OCI-LY7 (cell line): ENCODE measurements around the gene CAPN8. TPM values are rescaled to one million over a fixed set of nuclear protein-coding genes. Genes with fewer than 3 reads are reported as not detected.

Experiments used
- BruUV-seq: library from RNA; stranded (reverse); fragments of 400-500 nt; replicated peaks from 2 replicates; lab custom pipeline; 2021; lab: Mats Ljungman, UMichigan
- CTCF ChIA-PET: fragments of 300-600 bp; sonication (Branson Sonifier 250); formaldehyde crosslinking; loops from one replicate; lab custom pipeline; 2022; ENCODE audit warnings: antibody characterized with exemption; ENCODE audit not compliant: unreplicated experiment; lab: Charles Lee
- POLR2A ChIA-PET: fragments of 300-600 bp; sonication (Branson Sonifier 250); formaldehyde crosslinking; loops from one replicate; lab custom pipeline; 2022; ENCODE audit warnings: antibody characterized with exemption; lab: Charles Lee
- DNase-seq: peaks from one replicate; pipeline ENCODE4 v3.0.0-alpha.2; 2015; ENCODE audit warnings: low spot score
- H2AFZ ChIP-seq: fragments of 200-600 bp; sonication (generic), shearing (Covaris generic); 2 replicates; pipeline ENCODE4 v1.6.1; 2014; ENCODE audit warnings: mild to moderate bottlenecking, antibody characterized with exemption, low read length, moderate library complexity
- H3K27ac ChIP-seq: fragments of 200-600 bp; sonication (generic); 2 replicates; pipeline ENCODE4 v1.5.1; 2014; ENCODE audit warnings: mixed run types, low read depth, mild to moderate bottlenecking, moderate library complexity, low read length, inconsistent platforms; ENCODE audit not compliant: poor library complexity, severe bottlenecking
- H3K36me3 ChIP-seq: fragments of 200-600 bp; sonication (generic); 2 replicates; pipeline ENCODE4 v1.6.1; 2014; ENCODE audit warnings: mild to moderate bottlenecking, antibody characterized with exemption, low read length, moderate library complexity, mixed read lengths; ENCODE audit not compliant: insufficient read depth
- H3K4me1 ChIP-seq: fragments of 200-600 bp; sonication (generic); 2 replicates; pipeline ENCODE4 v1.5.1; 2014; ENCODE audit warnings: mild to moderate bottlenecking, low read length; ENCODE audit not compliant: insufficient read depth, poor library complexity, severe bottlenecking
- H3K4me2 ChIP-seq: fragments of 200-600 bp; sonication (generic); 2 replicates; pipeline ENCODE4 v1.6.1; 2014; ENCODE audit warnings: mild to moderate bottlenecking, low read length
- H3K4me3 ChIP-seq: fragments of 200-600 bp; sonication (generic); 2 replicates; pipeline ENCODE4 v1.5.1; 2014; ENCODE audit warnings: mild to moderate bottlenecking, low read depth, low read length; ENCODE audit not compliant: poor library complexity, severe bottlenecking
- H3K79me2 ChIP-seq: fragments of 200-600 bp; sonication (generic); 2 replicates; pipeline ENCODE4 v1.6.1; 2016; ENCODE audit warnings: low read depth, mild to moderate bottlenecking, low read length, moderate library complexity, mixed read lengths; ENCODE audit not compliant: insufficient read depth
- H3K9me2 ChIP-seq: fragments of 200-600 bp; sonication (generic); 2 replicates; pipeline ENCODE4 v1.6.1; 2016; ENCODE audit warnings: mild to moderate bottlenecking, low read length, mixed read lengths; ENCODE audit not compliant: insufficient read depth
- H3K9me3 ChIP-seq: fragments of 200-600 bp; sonication (generic); 2 replicates; pipeline ENCODE4 v1.6.1; 2014; ENCODE audit warnings: mild to moderate bottlenecking, mixed run types, low read length, mixed read lengths
- H4K20me1 ChIP-seq: fragments of 200-600 bp; sonication (generic); 2 replicates; pipeline ENCODE4 v1.6.1; 2014; ENCODE audit warnings: mild to moderate bottlenecking, antibody characterized with exemption, low read length, moderate library complexity, mixed read lengths; ENCODE audit not compliant: insufficient read depth
- CTCF ChIP-seq: fragments of 200-600 bp; sonication (generic); conservative IDR thresholded peaks from 2 replicates; pipeline ENCODE4 v1.5.1; 2014; ENCODE audit warnings: mild to moderate bottlenecking, antibody characterized with exemption, low read length, moderate library complexity, mixed read lengths
- EZH2phosphoT487 ChIP-seq: fragments of 200-600 bp; sonication (generic); IDR thresholded peaks from 2 replicates; pipeline ENCODE4 v1.6.1; 2018; ENCODE audit warnings: low read depth, borderline replicate concordance, mild to moderate bottlenecking, mixed run types, antibody characterized with exemption, low read length, moderate library complexity, mixed read lengths
- intact Hi-C: fragments of 100-400 bp; cut with micrococcal nuclease; formaldehyde crosslinking; loops from one replicate; pipeline ENCODE4 v1.10.0; 2022; ENCODE audit not compliant: unreplicated experiment
- total RNA-seq, 2 experiments: library from RNA; depleted of rRNA in 1 of 2; stranded (reverse); fragments of >200 nt in 1 of 2; shearing (Covaris generic) in 1 of 2; gene quantifications; 2 replicates each; pipeline ENCODE4 v1.2.3, GENCODE V29; 2014 to 2022

CAPN8 gene
- total RNA-seq, 2 experiments from 2014 or later = not detected

- ChIA-PET CTCF (no interaction called here), POLR2A (no interaction called here)
- Histone ChIP-seq H3K4me1 (no peaks in the 10 kb centered on the region), H3K9me3 (no peaks in the 10 kb centered on the region), H4K20me1 (no peaks in the 10 kb centered on the region), H3K27ac (no peak overlapping the region), H3K4me3 (no peak overlapping the region), H3K4me2 (no peak overlapping the region), H2AFZ (no peak overlapping the region), H3K79me2 (no peaks in the 10 kb centered on the region), H3K36me3 (no peaks in the 10 kb centered on the region), H3K9me2 (no peaks in the 10 kb centered on the region)
- no peak for DNase-seq
- TF ChIP-seq CTCF (no peak), EZH2phosphoT487 (no peak)
- intact Hi-C loops = no loop called here
- BruUV-seq = no TSS peak
Measured at GRCh38 chr1:223653431-223653830, 12.1 kb downstream of the CAPN8 start.

- DNase-seq = no peak
- ChIA-PET POLR2A (interaction anchor here (0.5 kb wide), 1 partner anchor 88 kb away, joined by 3 read pairs; no protein-coding TSS in a partner anchor), CTCF (no interaction called here)
- no peak overlapping the region for H3K4me2 ChIP-seq
- no TSS peak for BruUV-seq
- H3K9me3 ChIP-seq = no peaks in the 10 kb centered on the region
- TF ChIP-seq CTCF = no peak
- no peak for TF ChIP-seq EZH2phosphoT487
- H3K4me1 ChIP-seq = no peaks in the 10 kb centered on the region
- H3K4me3 ChIP-seq = no peak overlapping the region
- no peaks in the 10 kb centered on the region for H4K20me1 ChIP-seq
- intact Hi-C loops = no loop called here
- H2AFZ ChIP-seq = no peak overlapping the region
- H3K9me2 ChIP-seq = no peaks in the 10 kb centered on the region
- no peaks in the 10 kb centered on the region for H3K79me2 ChIP-seq
- H3K36me3 ChIP-seq = no peaks in the 10 kb centered on the region
- no peak overlapping the region for H3K27ac ChIP-seq
Measured at GRCh38 chr1:223653015-223653414, 12.5 kb downstream of the CAPN8 start.

GRCh38 chr1:223652436-223652941, 13.0 kb downstream of the CAPN8 start:
- Histone ChIP-seq H3K36me3 (no peaks in the 10 kb centered on the region), H3K27ac (no peak overlapping the region), H3K4me1 (no peaks in the 10 kb centered on the region), H3K9me2 (no peaks in the 10 kb centered on the region), H3K9me3 (no peaks in the 10 kb centered on the region), H2AFZ (no peak overlapping the region), H3K4me2 (no peak overlapping the region), H3K4me3 (no peak overlapping the region), H3K79me2 (no peaks in the 10 kb centered on the region), H4K20me1 (no peaks in the 10 kb centered on the region)
- no peak for DNase-seq
- POLR2A ChIA-PET = interaction anchor here (0.5 kb wide), 1 partner anchor 89 kb away, joined by 3 read pairs; no protein-coding TSS in a partner anchor
- CTCF ChIA-PET = no interaction called here
- BruUV-seq = no TSS peak
- intact Hi-C loops = no loop called here
- TF ChIP-seq EZH2phosphoT487 (no peak), CTCF (no peak)
